HepG2 (cell line): ENCODE data around the gene PFKFB4. TPM values are rescaled to one million over a fixed set of nuclear protein-coding genes. Genes with fewer than 3 reads are reported as not detected.

Experiments
- ELF1 ChIP-seq: sonication (generic); formaldehyde crosslinking; IDR thresholded peaks from 2 replicates; pipeline ENCODE4 v1.4.0; 2020; ENCODE audit warnings: missing genetic modification reagents
- FOSL2 ChIP-seq: sonication (generic); formaldehyde crosslinking; IDR thresholded peaks from 2 replicates; pipeline ENCODE4 v1.4.0; 2020; ENCODE audit warnings: missing genetic modification reagents
- GABPA ChIP-seq, 2 experiments: IDR thresholded peaks; 2 replicates each; pipeline ENCODE4 v1.6.1; 2011 to 2016; ENCODE audit warnings: low read depth in 2 of 2, low read length in 1 of 2, missing biosample characterization in 1 of 2, missing genetic modification characterization in 1 of 2
- GLI4 ChIP-seq: sonication (generic); formaldehyde crosslinking; IDR thresholded peaks from 2 replicates; pipeline ENCODE4 v1.5.1; 2020; ENCODE audit warnings: missing genetic modification reagents, mild to moderate bottlenecking, moderate library complexity, borderline replicate concordance
- HIVEP1 ChIP-seq: sonication (generic); formaldehyde crosslinking; IDR thresholded peaks from 2 replicates; pipeline ENCODE4 v1.4.0; 2020; ENCODE audit warnings: mild to moderate bottlenecking, missing genetic modification reagents
- SCMH1 ChIP-seq: sonication (generic); formaldehyde crosslinking; IDR thresholded peaks from 2 replicates; pipeline ENCODE4 v1.9.0; 2021; ENCODE audit warnings: missing genetic modification reagents, mild to moderate bottlenecking, borderline replicate concordance
- SMC3 ChIP-seq: IDR thresholded peaks from 2 replicates; pipeline ENCODE4 v1.6.1; 2011; ENCODE audit warnings: low read length, improper control_type of control experiment
- SP1 ChIP-seq, 2 experiments: fragments of 450-650 bp in 1 of 2; sonication (generic) in 1 of 2; formaldehyde crosslinking in 1 of 2; IDR thresholded peaks; 2 replicates each; pipeline versions ENCODE4 v1.4.0 to v1.6.1; 2016 to 2020; ENCODE audit warnings: missing genetic modification reagents in 1 of 2
- STAG1 ChIP-seq: sonication (generic); formaldehyde crosslinking; IDR thresholded peaks from 2 replicates; pipeline ENCODE4 v1.4.0; 2020; ENCODE audit warnings: missing genetic modification reagents
- ZKSCAN8 ChIP-seq: IDR thresholded peaks from 2 replicates; pipeline ENCODE4 v1.6.1; 2016; ENCODE audit warnings: borderline replicate concordance, missing genetic modification reagents, missing compliant biosample characterization
- ZNF34 ChIP-seq: sonication (generic); formaldehyde crosslinking; IDR thresholded peaks from 2 replicates; pipeline ENCODE4 v1.4.0; 2020; ENCODE audit warnings: mild to moderate bottlenecking, missing genetic modification reagents, borderline replicate concordance
- ZNF652 ChIP-seq: IDR thresholded peaks from 2 replicates; pipeline ENCODE4 v1.6.1; 2016; ENCODE audit warnings: low read depth, borderline replicate concordance
- ZNF816 ChIP-seq: sonication (generic); formaldehyde crosslinking; IDR thresholded peaks from 2 replicates; pipeline ENCODE4 v1.8.0; 2022; ENCODE audit warnings: missing genetic modification reagents, mild to moderate bottlenecking, borderline replicate concordance
- ZSCAN25 ChIP-seq: sonication (generic); formaldehyde crosslinking; IDR thresholded peaks from 2 replicates; pipeline ENCODE4 v1.8.0; 2022; ENCODE audit warnings: mild to moderate bottlenecking, missing genetic modification reagents
- polyA plus RNA-seq, 8 experiments: library from polyadenylated mRNA; depleted of rRNA in 3 of 8; stranded (reverse) in 7 of 8; unstranded in 1 of 8; fragments of >200 nt; fragmentation: Illumina TruSeq in 4 of 8; extraction: Trizol in 4 of 8; gene quantifications; 2 replicates each; pipeline versions ENCODE4 v1.2.1 to v1.2.3, GENCODE V29; 2011 to 2016; ENCODE audit warnings: low read depth in 4 of 8, missing spikeins in 1 of 8, mixed read lengths in 1 of 8; ENCODE audit not compliant: insufficient read depth in 1 of 8
- total RNA-seq, 5 experiments: library from RNA; depleted of rRNA; stranded (reverse); fragments of >200 nt; fragmentation: Illumina TruSeq; extraction: Trizol; gene quantifications; 2 replicates each; pipeline ENCODE4 v1.2.3, GENCODE V29; 2016; ENCODE audit warnings: low read depth in 1 of 5
- TF ChIP-seq, protein P1 (sequence below): sonication (generic); formaldehyde crosslinking; IDR thresholded peaks from 2 replicates; pipeline ENCODE4 v1.5.0; 2020; ENCODE audit warnings: mild to moderate bottlenecking, missing genetic modification reagents, moderate library complexity
- TF ChIP-seq, protein P2 (sequence below): sonication (generic); formaldehyde crosslinking; conservative IDR thresholded peaks from 2 replicates; pipeline ENCODE4 v1.8.0; 2022; ENCODE audit warnings: mild to moderate bottlenecking, moderate library complexity, missing genetic modification reagents
- TF ChIP-seq, protein P3 (sequence below): IDR thresholded peaks from 2 replicates; pipeline ENCODE4 v1.6.1; 2016; ENCODE audit warnings: low read depth, missing genetic modification reagents, missing compliant biosample characterization
- TF ChIP-seq, protein P4 (sequence below): IDR thresholded peaks from 2 replicates; pipeline ENCODE4 v1.6.1; 2016; ENCODE audit warnings: missing compliant biosample characterization, missing genetic modification reagents, borderline replicate concordance

The PFKFB4 gene
- total and polyA plus RNA-seq, 2 of the 13 experiments (the other 11 are each of a cell fraction or from before 2014, with no cell fraction given), result 7.1 to 103 TPM

DNA sequence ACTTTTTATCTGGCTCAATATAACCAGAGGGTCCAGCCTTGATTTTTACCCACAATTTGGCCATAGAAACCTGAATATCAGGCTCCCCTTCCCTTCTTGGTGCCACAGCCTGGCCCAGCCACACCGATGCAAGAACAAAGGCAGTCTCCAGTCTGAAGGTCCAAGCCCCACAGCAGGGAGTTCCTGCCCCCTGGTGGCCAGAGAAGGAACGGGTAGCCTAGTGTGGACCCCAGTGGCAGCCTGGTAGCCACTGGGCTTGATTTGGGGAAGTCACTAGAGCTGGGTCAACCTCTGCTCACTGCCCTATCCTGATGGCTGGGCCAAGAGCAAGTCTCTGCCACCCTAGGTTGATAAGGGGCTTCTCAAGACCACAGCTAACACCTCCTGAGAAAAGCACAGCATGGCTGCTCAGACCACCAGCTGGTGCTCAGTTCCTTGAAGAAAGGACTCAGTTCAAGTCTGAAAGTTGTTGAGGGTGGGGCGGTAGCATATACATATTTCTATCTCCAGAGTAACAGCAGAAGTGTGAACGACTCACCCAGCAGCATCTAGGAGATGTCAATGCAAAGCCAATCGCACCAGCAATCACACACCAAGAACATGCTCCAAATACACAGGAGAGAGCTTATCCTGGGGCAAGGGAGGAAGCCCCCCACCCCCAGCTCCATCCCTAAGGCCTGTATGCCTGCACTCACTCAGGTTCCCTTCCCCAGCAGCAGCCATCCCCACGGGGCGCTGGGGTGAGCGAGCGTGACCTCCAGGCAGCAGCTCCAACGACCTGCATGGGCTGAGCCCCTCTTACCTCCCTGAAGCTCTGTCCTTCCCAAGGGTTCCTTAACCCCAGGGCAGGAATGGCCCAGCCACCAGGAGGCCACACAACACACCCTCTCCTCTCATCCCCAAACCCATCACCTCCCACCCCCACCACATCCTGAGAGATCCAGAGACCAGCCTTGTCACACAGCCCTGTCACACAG, 7.6 kb downstream of the PFKFB4 start (continued):
- TF ChIP-seq, protein P1, sequence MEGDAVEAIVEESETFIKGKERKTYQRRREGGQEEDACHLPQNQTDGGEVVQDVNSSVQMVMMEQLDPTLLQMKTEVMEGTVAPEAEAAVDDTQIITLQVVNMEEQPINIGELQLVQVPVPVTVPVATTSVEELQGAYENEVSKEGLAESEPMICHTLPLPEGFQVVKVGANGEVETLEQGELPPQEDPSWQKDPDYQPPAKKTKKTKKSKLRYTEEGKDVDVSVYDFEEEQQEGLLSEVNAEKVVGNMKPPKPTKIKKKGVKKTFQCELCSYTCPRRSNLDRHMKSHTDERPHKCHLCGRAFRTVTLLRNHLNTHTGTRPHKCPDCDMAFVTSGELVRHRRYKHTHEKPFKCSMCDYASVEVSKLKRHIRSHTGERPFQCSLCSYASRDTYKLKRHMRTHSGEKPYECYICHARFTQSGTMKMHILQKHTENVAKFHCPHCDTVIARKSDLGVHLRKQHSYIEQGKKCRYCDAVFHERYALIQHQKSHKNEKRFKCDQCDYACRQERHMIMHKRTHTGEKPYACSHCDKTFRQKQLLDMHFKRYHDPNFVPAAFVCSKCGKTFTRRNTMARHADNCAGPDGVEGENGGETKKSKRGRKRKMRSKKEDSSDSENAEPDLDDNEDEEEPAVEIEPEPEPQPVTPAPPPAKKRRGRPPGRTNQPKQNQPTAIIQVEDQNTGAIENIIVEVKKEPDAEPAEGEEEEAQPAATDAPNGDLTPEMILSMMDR (CRISPR knock-in tag), result peak; percentile 93
- TF ChIP-seq HIVEP1 (CRISPR knock-in tag), result no peak
- no peak for TF ChIP-seq ZKSCAN8 (CRISPR knock-in tag)
- no peak for TF ChIP-seq ZSCAN25 (CRISPR knock-in tag)
- TF ChIP-seq ZNF652, result no peak
- TF ChIP-seq SMC3, result peak; percentile 71
- no peak for TF ChIP-seq GABPA (IDR thresholded peaks at IDR 0.05; ENCODE audit: low read depth, low read length)
- TF ChIP-seq GABPA (CRISPR knock-in tag; IDR thresholded peaks at IDR 0.05; ENCODE audit: low read depth), result no peak
- TF ChIP-seq GLI4, result no peak
- no peak for TF ChIP-seq FOSL2
- no peak for TF ChIP-seq ZNF816 (CRISPR knock-in tag)
- TF ChIP-seq ZNF34 (CRISPR knock-in tag), result no peak
- TF ChIP-seq, protein P2, sequence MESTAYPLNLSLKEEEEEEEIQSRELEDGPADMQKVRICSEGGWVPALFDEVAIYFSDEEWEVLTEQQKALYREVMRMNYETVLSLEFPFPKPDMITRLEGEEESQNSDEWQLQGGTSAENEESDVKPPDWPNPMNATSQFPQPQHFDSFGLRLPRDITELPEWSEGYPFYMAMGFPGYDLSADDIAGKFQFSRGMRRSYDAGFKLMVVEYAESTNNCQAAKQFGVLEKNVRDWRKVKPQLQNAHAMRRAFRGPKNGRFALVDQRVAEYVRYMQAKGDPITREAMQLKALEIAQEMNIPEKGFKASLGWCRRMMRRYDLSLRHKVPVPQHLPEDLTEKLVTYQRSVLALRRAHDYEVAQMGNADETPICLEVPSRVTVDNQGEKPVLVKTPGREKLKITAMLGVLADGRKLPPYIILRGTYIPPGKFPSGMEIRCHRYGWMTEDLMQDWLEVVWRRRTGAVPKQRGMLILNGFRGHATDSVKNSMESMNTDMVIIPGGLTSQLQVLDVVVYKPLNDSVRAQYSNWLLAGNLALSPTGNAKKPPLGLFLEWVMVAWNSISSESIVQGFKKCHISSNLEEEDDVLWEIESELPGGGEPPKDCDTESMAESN (CRISPR knock-in tag), result no peak
- TF ChIP-seq, protein P3, sequence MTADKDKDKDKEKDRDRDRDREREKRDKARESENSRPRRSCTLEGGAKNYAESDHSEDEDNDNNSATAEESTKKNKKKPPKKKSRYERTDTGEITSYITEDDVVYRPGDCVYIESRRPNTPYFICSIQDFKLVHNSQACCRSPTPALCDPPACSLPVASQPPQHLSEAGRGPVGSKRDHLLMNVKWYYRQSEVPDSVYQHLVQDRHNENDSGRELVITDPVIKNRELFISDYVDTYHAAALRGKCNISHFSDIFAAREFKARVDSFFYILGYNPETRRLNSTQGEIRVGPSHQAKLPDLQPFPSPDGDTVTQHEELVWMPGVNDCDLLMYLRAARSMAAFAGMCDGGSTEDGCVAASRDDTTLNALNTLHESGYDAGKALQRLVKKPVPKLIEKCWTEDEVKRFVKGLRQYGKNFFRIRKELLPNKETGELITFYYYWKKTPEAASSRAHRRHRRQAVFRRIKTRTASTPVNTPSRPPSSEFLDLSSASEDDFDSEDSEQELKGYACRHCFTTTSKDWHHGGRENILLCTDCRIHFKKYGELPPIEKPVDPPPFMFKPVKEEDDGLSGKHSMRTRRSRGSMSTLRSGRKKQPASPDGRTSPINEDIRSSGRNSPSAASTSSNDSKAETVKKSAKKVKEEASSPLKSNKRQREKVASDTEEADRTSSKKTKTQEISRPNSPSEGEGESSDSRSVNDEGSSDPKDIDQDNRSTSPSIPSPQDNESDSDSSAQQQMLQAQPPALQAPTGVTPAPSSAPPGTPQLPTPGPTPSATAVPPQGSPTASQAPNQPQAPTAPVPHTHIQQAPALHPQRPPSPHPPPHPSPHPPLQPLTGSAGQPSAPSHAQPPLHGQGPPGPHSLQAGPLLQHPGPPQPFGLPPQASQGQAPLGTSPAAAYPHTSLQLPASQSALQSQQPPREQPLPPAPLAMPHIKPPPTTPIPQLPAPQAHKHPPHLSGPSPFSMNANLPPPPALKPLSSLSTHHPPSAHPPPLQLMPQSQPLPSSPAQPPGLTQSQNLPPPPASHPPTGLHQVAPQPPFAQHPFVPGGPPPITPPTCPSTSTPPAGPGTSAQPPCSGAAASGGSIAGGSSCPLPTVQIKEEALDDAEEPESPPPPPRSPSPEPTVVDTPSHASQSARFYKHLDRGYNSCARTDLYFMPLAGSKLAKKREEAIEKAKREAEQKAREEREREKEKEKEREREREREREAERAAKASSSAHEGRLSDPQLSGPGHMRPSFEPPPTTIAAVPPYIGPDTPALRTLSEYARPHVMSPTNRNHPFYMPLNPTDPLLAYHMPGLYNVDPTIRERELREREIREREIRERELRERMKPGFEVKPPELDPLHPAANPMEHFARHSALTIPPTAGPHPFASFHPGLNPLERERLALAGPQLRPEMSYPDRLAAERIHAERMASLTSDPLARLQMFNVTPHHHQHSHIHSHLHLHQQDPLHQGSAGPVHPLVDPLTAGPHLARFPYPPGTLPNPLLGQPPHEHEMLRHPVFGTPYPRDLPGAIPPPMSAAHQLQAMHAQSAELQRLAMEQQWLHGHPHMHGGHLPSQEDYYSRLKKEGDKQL, result no peak
- TF ChIP-seq ELF1 (CRISPR knock-in tag), result no peak
- TF ChIP-seq SP1 (IDR thresholded peaks at IDR 0.05), result no peak
- no peak for TF ChIP-seq SP1 (CRISPR knock-in tag; IDR thresholded peaks at IDR 0.05)
- TF ChIP-seq, protein P4, sequence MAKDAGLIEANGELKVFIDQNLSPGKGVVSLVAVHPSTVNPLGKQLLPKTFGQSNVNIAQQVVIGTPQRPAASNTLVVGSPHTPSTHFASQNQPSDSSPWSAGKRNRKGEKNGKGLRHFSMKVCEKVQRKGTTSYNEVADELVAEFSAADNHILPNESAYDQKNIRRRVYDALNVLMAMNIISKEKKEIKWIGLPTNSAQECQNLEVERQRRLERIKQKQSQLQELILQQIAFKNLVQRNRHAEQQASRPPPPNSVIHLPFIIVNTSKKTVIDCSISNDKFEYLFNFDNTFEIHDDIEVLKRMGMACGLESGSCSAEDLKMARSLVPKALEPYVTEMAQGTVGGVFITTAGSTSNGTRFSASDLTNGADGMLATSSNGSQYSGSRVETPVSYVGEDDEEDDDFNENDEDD (CRISPR knock-in tag), result no peak
- no peak for TF ChIP-seq SCMH1 (CRISPR knock-in tag)
- TF ChIP-seq STAG1 (CRISPR knock-in tag), result peak; percentile 86
